Endothelial cell of umbilical vein (primary cell): Measurements from ENCODE around the gene DNAJC11. TPM values are rescaled to one million over a fixed set of nuclear protein-coding genes. Genes with fewer than 3 reads are reported as not detected.

Experiments used
- BruUV-seq: library from RNA; stranded (reverse); fragments of 400-500 nt; replicated peaks from 2 replicates; lab custom pipeline; 2021; lab: Mats Ljungman, UMichigan
- CTCF ChIA-PET: fragments of 300-600, 350-600 bp; sonication (Branson Sonifier 250); formaldehyde crosslinking; loops from one replicate; lab custom pipeline; 2021; ENCODE audit warnings: antibody characterized with exemption, inconsistent platforms; lab: Charles Lee
- POLR2A ChIA-PET: fragments of 300-600, 350-600 bp; sonication (Branson Sonifier 250); formaldehyde crosslinking; loops from one replicate; lab custom pipeline; 2021; ENCODE audit warnings: antibody characterized with exemption, inconsistent platforms; lab: Charles Lee
- DNase-seq: peaks from one replicate; pipeline ENCODE4 v3.0.0-alpha.2; 2011; ENCODE audit warnings: low read depth, low spot score
- FAIRE-seq: peaks from 2 replicates; lab custom pipeline; 2011; peaks lifted over from hg19 to GRCh38; lab: Jason Lieb, UNC
- H2AFZ ChIP-seq: 2 replicates; pipeline ENCODE4 v1.6.0; 2012; ENCODE audit warnings: low read depth, low read length, control low read depth, inconsistent platforms
- H3K27ac ChIP-seq: 2 replicates; pipeline ENCODE4 v1.5.1; 2011; ENCODE audit warnings: low read depth, mild to moderate bottlenecking, control low read depth, low read length, moderate library complexity; ENCODE audit not compliant: insufficient read depth
- H3K27me3 ChIP-seq, 2 experiments: 2 replicates each; pipeline versions ENCODE4 v1.6.0 to v1.6.1; 2011; ENCODE audit warnings: low read length in 2 of 2, mixed read lengths in 1 of 2; ENCODE audit not compliant: control insufficient read depth in 2 of 2, insufficient read depth in 2 of 2
- H3K36me3 ChIP-seq, 2 experiments: 2 replicates in 1 of 2; 3 replicates in 1 of 2; pipeline ENCODE4 v1.5.1; 2011; ENCODE audit warnings: low read length in 2 of 2, mild to moderate bottlenecking in 1 of 2, moderate library complexity in 1 of 2; ENCODE audit not compliant: control insufficient read depth in 2 of 2, insufficient read depth in 2 of 2; ENCODE audit errors: extremely low read depth in 1 of 2
- H3K4me1 ChIP-seq: 3 replicates; pipeline ENCODE4 v1.5.1; 2011; ENCODE audit warnings: mild to moderate bottlenecking, low read length; ENCODE audit not compliant: control insufficient read depth, insufficient read depth; ENCODE audit errors: extremely low read depth
- H3K4me2 ChIP-seq: 2 replicates; pipeline ENCODE4 v1.6.1; 2011; ENCODE audit warnings: low read length, control low read depth, mixed read lengths; ENCODE audit not compliant: insufficient read depth
- H3K4me3 ChIP-seq, 3 experiments: fragments of 200-600 bp in 1 of 3; sonication (generic), shearing (Covaris generic) in 1 of 3; replicated peaks in 1 of 3; 2 replicates each; pipeline ENCODE4 v1.5.1; 2011 to 2016; ENCODE audit warnings: control low read depth in 3 of 3, low read length in 3 of 3, mild to moderate bottlenecking in 2 of 3, inconsistent platforms in 1 of 3, low read depth in 1 of 3, moderate library complexity in 1 of 3; ENCODE audit not compliant: insufficient read depth in 1 of 3
- H3K79me2 ChIP-seq: 2 replicates; pipeline ENCODE4 v1.6.0; 2012; ENCODE audit warnings: low read length, inconsistent platforms; ENCODE audit not compliant: control insufficient read depth, insufficient read depth
- H3K9ac ChIP-seq: replicated peaks from 2 replicates; pipeline ENCODE3; 2011; ENCODE audit warnings: low read length, control low read depth; ENCODE audit not compliant: insufficient read depth; ENCODE audit errors: extremely low read depth
- H3K9me1 ChIP-seq: replicated peaks from 3 replicates; pipeline ENCODE4 v1.6.0; 2011; ENCODE audit warnings: mild to moderate bottlenecking, low read length; ENCODE audit not compliant: control insufficient read depth, insufficient read depth; ENCODE audit errors: extremely low read depth
- H3K9me3 ChIP-seq: replicated peaks from 2 replicates; pipeline ENCODE4 v1.5.1; 2012; ENCODE audit warnings: low read length, inconsistent platforms; ENCODE audit not compliant: control insufficient read depth, insufficient read depth
- H4K20me1 ChIP-seq: replicated peaks from 2 replicates; pipeline ENCODE3; 2011; ENCODE audit warnings: mild to moderate bottlenecking, low read length; ENCODE audit not compliant: control insufficient read depth, insufficient read depth; ENCODE audit errors: extremely low read depth
- EZH2 ChIP-seq: IDR thresholded peaks from 2 replicates; pipeline ENCODE4 v1.6.1; 2012; ENCODE audit warnings: borderline replicate concordance, low read depth, mild to moderate bottlenecking, moderate library complexity, low read length, inconsistent platforms; ENCODE audit not compliant: severe bottlenecking
- GATA2 ChIP-seq: IDR thresholded peaks from 2 replicates; pipeline ENCODE4 v1.7.0; 2011; ENCODE audit warnings: low read depth, mild to moderate bottlenecking, moderate library complexity, mixed read lengths, low read length; ENCODE audit not compliant: insufficient read length, insufficient read depth
- MYC ChIP-seq: IDR thresholded peaks from one replicate; pipeline ENCODE4 v1.6.1; 2011; ENCODE audit warnings: mild to moderate bottlenecking, low read depth, low read length
- POLR2A ChIP-seq: IDR thresholded peaks from 2 replicates; pipeline ENCODE4 v1.6.1; 2012; ENCODE audit warnings: low read depth, mild to moderate bottlenecking, control low read depth, low read length
- dilution Hi-C: fragments of 300-500 bp; cut with MboI; formaldehyde crosslinking; loops from one replicate; pipeline ENCODE4 v1.15.0; 2019; ENCODE audit warnings: low sequenced_read_pairs; ENCODE audit not compliant: extremely low pct_ligation_motif_present
- intact Hi-C: fragments of 100-400 bp; cut with micrococcal nuclease; formaldehyde crosslinking; loops from one replicate; pipeline ENCODE4 v1.10.0; 2022
- polyA plus RNA-seq, 4 experiments: library from polyadenylated mRNA; depleted of rRNA in 3 of 4; stranded (reverse) in 3 of 4; unstranded in 1 of 4; fragments of >200 nt; gene quantifications; 2 replicates each; pipeline versions ENCODE4 v1.2.1 to v1.2.3, GENCODE V29; 2011 to 2012; ENCODE audit warnings: missing spikeins in 1 of 4
- total RNA-seq: library from RNA; stranded (reverse); gene quantifications from 2 replicates; pipeline ENCODE4 v1.2.3, GENCODE V29; 2021
- TF ChIP-seq, protein P1 (sequence below), 2 donors: IDR thresholded peaks; 1 replicate in 1 of 2; 2 replicates in 1 of 2; pipeline ENCODE4 v1.5.1; 2011; ENCODE audit warnings: low read length in 2 of 2, mild to moderate bottlenecking in 2 of 2, moderate library complexity in 2 of 2, control low read depth in 1 of 2, inconsistent platforms in 1 of 2, low read depth in 1 of 2; ENCODE audit not compliant: insufficient read depth in 1 of 2; ENCODE audit errors: extremely low read depth in 1 of 2

DNAJC11 gene
- total and polyA plus RNA-seq, 2 donors (not counting 3 experiments of a cell fraction or from before 2014, with no cell fraction given) = 31.1 to 64.3 TPM

DNA sequence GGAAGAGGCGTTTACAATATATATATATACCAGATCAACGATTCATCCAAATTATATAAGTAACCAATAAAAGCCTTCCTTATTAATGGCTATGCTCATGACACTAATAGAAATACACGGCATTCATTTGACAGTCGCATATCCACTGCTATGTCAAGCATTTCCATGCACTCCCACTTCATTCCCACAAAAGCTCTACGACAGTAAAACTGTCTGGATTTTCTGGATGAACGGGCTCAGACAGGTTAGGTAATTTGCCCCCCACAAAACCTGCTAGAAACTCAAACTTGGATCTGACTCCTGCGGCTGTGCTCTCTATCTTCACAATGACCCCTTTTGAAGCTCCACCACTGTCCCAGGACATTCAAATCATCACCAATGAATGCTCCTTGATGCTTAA is 11.4 kb downstream of the DNAJC11 start:
- DNase-seq = no peak
- Histone ChIP-seq H3K79me2 (peaks cover 36% of the 10 kb centered on the region), H4K20me1 (peaks cover 2% of the 10 kb centered on the region), H3K9me3 (no peaks in the 10 kb centered on the region), H3K27me3 (no peaks in the 10 kb centered on the region), H2AFZ (no peak overlapping the region), H3K4me1 (peaks cover 11% of the 10 kb centered on the region), H3K9me1 (no peaks in the 10 kb centered on the region), H3K9ac (no peak overlapping the region), H3K36me3 (no peaks in the 10 kb centered on the region), H3K4me2 (no peak overlapping the region), H3K4me3 (no peak overlapping the region), H3K27ac (no peak overlapping the region)
- dilution Hi-C loops = no loop called here
- intact Hi-C loops = no loop called here
- POLR2A ChIA-PET = no interaction called here
- BruUV-seq = no TSS peak
- CTCF ChIA-PET = interaction anchor here (2.4 kb wide), 1 partner anchor 11 kb away, joined by 12 read pairs; the partner anchor contains the start of gene DNAJC11
- no peak for FAIRE-seq
- no peak for TF ChIP-seq POLR2A

DNA sequence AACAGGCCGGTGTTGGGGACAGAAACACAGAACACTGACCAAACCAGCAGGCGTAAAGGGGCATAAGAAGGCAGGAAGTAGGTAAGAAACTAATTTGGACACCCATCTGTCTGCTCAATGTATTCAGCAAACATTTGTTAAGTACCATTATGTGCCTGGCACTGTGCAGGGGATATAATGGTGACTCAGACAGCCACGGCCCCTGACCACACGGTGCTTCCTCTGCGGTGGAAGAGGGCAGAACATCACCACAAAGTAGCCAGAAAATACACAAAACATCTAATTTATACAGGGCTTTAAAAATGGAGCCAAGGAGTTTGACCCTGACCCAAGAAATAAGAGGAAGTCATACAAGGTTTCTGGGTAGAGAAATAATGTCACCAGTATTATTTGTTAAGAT is 12.9 kb downstream of the DNAJC11 start:
- Histone ChIP-seq H3K9me1 (no peaks in the 10 kb centered on the region), H4K20me1 (peaks cover 2% of the 10 kb centered on the region), H3K79me2 (peaks cover 36% of the 10 kb centered on the region), H2AFZ (no peak overlapping the region), H3K9ac (no peak overlapping the region), H3K36me3 (no peaks in the 10 kb centered on the region), H3K4me2 (no peak overlapping the region), H3K4me1 (peaks cover 11% of the 10 kb centered on the region), H3K9me3 (no peaks in the 10 kb centered on the region), H3K4me3 (no peak overlapping the region), H3K27me3 (no peaks in the 10 kb centered on the region), H3K27ac (no peak overlapping the region)
- intact Hi-C loops = no loop called here
- no peak for FAIRE-seq
- no TSS peak for BruUV-seq
- POLR2A ChIA-PET = no interaction called here
- dilution Hi-C loops = no loop called here
- CTCF ChIA-PET = interaction anchor here (2.4 kb wide), 1 partner anchor 13 kb away, joined by 12 read pairs; the partner anchor contains the start of gene DNAJC11
- DNase-seq = no peak
- no peak for TF ChIP-seq POLR2A
- TF ChIP-seq MYC = no peak
- TF ChIP-seq, protein P1, sequence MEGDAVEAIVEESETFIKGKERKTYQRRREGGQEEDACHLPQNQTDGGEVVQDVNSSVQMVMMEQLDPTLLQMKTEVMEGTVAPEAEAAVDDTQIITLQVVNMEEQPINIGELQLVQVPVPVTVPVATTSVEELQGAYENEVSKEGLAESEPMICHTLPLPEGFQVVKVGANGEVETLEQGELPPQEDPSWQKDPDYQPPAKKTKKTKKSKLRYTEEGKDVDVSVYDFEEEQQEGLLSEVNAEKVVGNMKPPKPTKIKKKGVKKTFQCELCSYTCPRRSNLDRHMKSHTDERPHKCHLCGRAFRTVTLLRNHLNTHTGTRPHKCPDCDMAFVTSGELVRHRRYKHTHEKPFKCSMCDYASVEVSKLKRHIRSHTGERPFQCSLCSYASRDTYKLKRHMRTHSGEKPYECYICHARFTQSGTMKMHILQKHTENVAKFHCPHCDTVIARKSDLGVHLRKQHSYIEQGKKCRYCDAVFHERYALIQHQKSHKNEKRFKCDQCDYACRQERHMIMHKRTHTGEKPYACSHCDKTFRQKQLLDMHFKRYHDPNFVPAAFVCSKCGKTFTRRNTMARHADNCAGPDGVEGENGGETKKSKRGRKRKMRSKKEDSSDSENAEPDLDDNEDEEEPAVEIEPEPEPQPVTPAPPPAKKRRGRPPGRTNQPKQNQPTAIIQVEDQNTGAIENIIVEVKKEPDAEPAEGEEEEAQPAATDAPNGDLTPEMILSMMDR (IDR thresholded peaks at IDR 0.05; ENCODE audit: extremely low read depth in 1 of 2, insufficient read depth in 1 of 2, low read depth in 1 of 2, low read length in 2 of 2) = no peak
- no peak for TF ChIP-seq GATA2
- TF ChIP-seq EZH2 = no peak
